C4-2B (cell line): Measurements from ENCODE around the gene VTI1A.

ENCODE experiments used
- ZFX ChIP-seq: fragments of 450-650 bp; IDR thresholded peaks from 2 replicates; pipeline ENCODE4 v1.6.1; 2017
- TF ChIP-seq, protein P1 (sequence below): fragments of 450-650 bp; conservative IDR thresholded peaks from 2 replicates; pipeline ENCODE4 v1.5.1; 2017; ENCODE audit warnings: mild to moderate bottlenecking

GRCh38 chr10:112456533-112456932 lies 9.5 kb downstream of the VTI1A start:
- TF ChIP-seq, protein P1, sequence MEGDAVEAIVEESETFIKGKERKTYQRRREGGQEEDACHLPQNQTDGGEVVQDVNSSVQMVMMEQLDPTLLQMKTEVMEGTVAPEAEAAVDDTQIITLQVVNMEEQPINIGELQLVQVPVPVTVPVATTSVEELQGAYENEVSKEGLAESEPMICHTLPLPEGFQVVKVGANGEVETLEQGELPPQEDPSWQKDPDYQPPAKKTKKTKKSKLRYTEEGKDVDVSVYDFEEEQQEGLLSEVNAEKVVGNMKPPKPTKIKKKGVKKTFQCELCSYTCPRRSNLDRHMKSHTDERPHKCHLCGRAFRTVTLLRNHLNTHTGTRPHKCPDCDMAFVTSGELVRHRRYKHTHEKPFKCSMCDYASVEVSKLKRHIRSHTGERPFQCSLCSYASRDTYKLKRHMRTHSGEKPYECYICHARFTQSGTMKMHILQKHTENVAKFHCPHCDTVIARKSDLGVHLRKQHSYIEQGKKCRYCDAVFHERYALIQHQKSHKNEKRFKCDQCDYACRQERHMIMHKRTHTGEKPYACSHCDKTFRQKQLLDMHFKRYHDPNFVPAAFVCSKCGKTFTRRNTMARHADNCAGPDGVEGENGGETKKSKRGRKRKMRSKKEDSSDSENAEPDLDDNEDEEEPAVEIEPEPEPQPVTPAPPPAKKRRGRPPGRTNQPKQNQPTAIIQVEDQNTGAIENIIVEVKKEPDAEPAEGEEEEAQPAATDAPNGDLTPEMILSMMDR = peak; percentile 40
- TF ChIP-seq ZFX = no peak
